ENCODE results near the gene ATRNL1. TPM values are rescaled to one million over a fixed set of nuclear protein-coding genes. Genes with fewer than 3 reads are reported as not detected.
A peak's percentile ranks its signal among the peaks of the same experiment; 100 is the strongest.

Gene ATRNL1
- total and polyA plus RNA-seq, 2 experiments from 2014 or later, result 4.8 to 29.7 TPM

- H3K36me3 ChIP-seq (ENCODE audit: insufficient read depth), result no peaks in the 10 kb centered on the region
- no peak overlapping the region for H3K4me2 ChIP-seq
- H2AFZ ChIP-seq, result no peak overlapping the region
- no peak overlapping the region for H3K27ac ChIP-seq (ENCODE audit: low read depth)
- no peak overlapping the region for H3K4me3 ChIP-seq
- no peaks in the 10 kb centered on the region; the same call in 2 of the 3 replicates for H3K36me3 Mint-ChIP-seq (ENCODE audit: low read depth)
- H3K4me1 ChIP-seq (ENCODE audit: insufficient read depth), result 0 out of 2 replicates have a peak, but pooled peaks cover 3% of the 10 kb centered on the region
- H3K4me3 Mint-ChIP-seq, result no peak overlapping the region
- H3K4me1 Mint-ChIP-seq, result peaks cover 8% of the 10 kb centered on the region
- H3K9me3 Mint-ChIP-seq, result peaks cover 4% of the 10 kb centered on the region; the same call in 2 of the 3 replicates
- no peaks in the 10 kb centered on the region for H3K27me3 ChIP-seq (ENCODE audit: insufficient read depth)
- no peak for ATAC-seq
- peaks cover under 1% of the 10 kb centered on the region; the same call in 1 of the 2 replicates for H3K9me2 ChIP-seq (ENCODE audit: insufficient read depth)
- peak in 1 of 2 experiments; percentile 16; a peak in 1 of 4 replicates for TF ChIP-seq CTCF (conservative IDR thresholded peaks at IDR 0.05; ENCODE audit: low read depth in 2 of 2)
- TF ChIP-seq REST (IDR thresholded peaks at IDR 0.05; ENCODE audit: unreplicated experiment), result no peak
- peaks cover 4% of the 10 kb centered on the region for H3K27me3 Mint-ChIP-seq (ENCODE audit: insufficient read depth, low read depth, poor library complexity)
- no peak overlapping the region for H3K27ac Mint-ChIP-seq
- H3F3A ChIP-seq (replicated peaks; ENCODE audit: low read depth), result no peaks in the 10 kb centered on the region
- no peaks in the 10 kb centered on the region for H3K79me2 ChIP-seq (replicated peaks; ENCODE audit: insufficient read depth)
- DNase-seq (ENCODE audit: low spot score), result peak; percentile 6
- H4K20me1 ChIP-seq (replicated peaks; ENCODE audit: insufficient read depth), result no peaks in the 10 kb centered on the region
Observed at GRCh38 chr10:115968236-115968635, 875.1 kb downstream of the ATRNL1 start.

GRCh38 chr10:115969591-115969990 is 876.4 kb downstream of the ATRNL1 start:
- no peak for DNase-seq (ENCODE audit: low spot score)
- Histone ChIP-seq H3K79me2 (replicated peaks; ENCODE audit: insufficient read depth) (no peaks in the 10 kb centered on the region), H4K20me1 (replicated peaks; ENCODE audit: insufficient read depth) (no peaks in the 10 kb centered on the region), H3F3A (replicated peaks; ENCODE audit: low read depth) (no peaks in the 10 kb centered on the region), H3K9me2 (ENCODE audit: insufficient read depth) (peaks cover 3% of the 10 kb centered on the region; the same call in 1 of the 2 replicates), H3K27ac (ENCODE audit: low read depth) (no peak overlapping the region), H2AFZ (no peak overlapping the region), H3K4me2 (no peak overlapping the region), H3K27me3 (ENCODE audit: insufficient read depth) (no peaks in the 10 kb centered on the region), H3K4me3 (no peak overlapping the region), H3K4me1 (ENCODE audit: insufficient read depth) (no peaks in the 10 kb centered on the region), H3K36me3 (ENCODE audit: insufficient read depth) (no peaks in the 10 kb centered on the region)
- H3K4me3 Mint-ChIP-seq, result no peak overlapping the region
- ATAC-seq, result no peak
- H3K4me1 Mint-ChIP-seq, result peaks cover 4% of the 10 kb centered on the region; the same call in 2 of the 3 replicates
- H3K27ac Mint-ChIP-seq, result no peak overlapping the region
- H3K27me3 Mint-ChIP-seq (ENCODE audit: insufficient read depth, low read depth, poor library complexity), result peaks cover 8% of the 10 kb centered on the region
- peaks cover 7% of the 10 kb centered on the region for H3K36me3 Mint-ChIP-seq (ENCODE audit: low read depth)
- peaks cover 10% of the 10 kb centered on the region for H3K9me3 Mint-ChIP-seq
- TF ChIP-seq ZNF331 (CRISPR knock-in tag; IDR thresholded peaks at IDR 0.05; ENCODE audit: low read depth) (no peak), ETS1 (IDR thresholded peaks at IDR 0.05) (no peak), REST (IDR thresholded peaks at IDR 0.05; ENCODE audit: unreplicated experiment) (no peak), EZH2phosphoT487 (IDR thresholded peaks at IDR 0.05; ENCODE audit: unreplicated experiment) (no peak), POLR2AphosphoS5 (IDR thresholded peaks at IDR 0.05; ENCODE audit: low read depth) (no peak), CREB1 (CRISPR knock-in tag; IDR thresholded peaks at IDR 0.05; ENCODE audit: low read depth) (no peak), STAT1 (IDR thresholded peaks at IDR 0.05; ENCODE audit: unreplicated experiment) (no peak)

Measured in GM23338 (cell line).